ENCODE results near the gene DAZAP1.
A peak's percentile ranks its signal among the peaks of the same experiment; 100 is the strongest.
"Not testable (repeated sequence)": the region's sequence is repeated elsewhere in the genome, so short reads cannot be mapped to it uniquely, and the experiment has no call there.

Gene DAZAP1

GRCh38 chr19:1474011-1474764 lies 66.8 kb downstream of the DAZAP1 start:
- DNase-seq (no peak), ATAC-seq (no peak)

DNA sequence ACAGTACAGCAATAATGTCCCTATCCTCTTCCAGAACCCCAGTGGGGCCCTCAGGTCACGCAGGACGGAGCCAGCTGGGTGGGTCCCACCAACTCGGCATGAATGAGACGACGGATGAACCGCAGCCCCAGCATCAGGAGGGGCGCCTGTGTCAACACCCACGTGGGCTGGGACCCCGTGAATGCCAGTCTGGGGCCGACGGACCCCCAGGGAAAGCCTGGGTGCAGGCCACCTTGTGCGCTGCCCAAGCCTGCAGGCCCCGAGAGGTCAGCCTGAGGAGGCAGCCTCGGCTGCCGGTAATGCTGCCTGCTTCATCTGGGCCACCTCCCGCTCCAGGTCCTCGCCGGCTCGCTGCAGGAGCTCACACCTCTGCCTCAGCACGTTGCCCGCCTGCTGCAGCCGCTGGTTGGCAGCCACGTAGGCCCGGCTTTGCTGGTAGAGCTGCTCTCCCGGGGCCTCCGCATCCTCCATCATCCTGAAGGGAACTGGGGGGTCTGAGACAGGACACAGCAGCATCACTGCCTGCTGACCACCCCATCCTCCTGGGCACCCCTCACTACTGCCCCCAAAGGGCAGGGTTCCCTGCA lies 67.5 kb downstream of the DAZAP1 start:
- DNase-seq, result no peak
- ATAC-seq, result no peak

DNA sequence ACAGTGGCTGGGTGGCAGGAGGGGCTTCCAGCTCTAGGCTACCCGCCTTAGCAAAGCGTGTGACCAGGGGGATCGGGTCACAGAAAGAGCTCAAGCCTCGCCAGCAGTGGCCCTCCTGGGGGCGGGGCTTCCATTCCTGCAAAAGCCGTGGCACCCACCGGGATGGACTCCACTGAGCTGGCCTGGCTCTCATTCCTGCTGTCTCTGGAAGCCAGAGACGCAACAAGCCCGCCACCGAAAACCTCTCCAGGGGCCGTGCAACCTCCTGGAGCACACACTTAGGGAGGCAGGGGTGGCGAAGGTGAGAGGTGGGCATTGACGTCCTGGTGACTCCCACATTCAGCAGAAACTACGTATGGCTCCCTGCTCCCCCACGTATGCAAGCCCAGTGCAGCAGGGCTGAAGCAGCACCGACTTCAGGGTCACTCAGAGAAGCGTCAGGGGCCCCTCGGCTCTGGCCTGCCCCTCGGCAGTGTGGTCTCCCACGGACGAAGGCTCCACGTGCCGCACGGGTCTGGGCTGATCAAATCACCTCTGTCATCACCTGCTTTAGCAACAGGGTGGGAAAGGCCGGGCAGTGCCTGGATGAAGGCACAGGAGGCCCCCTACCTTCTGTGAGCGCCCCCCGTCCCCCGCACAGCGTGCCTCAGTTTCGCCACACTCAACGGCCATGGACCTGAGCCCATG lies 68.5 kb downstream of the DAZAP1 start:
- ATAC-seq, result no peak

DNA sequence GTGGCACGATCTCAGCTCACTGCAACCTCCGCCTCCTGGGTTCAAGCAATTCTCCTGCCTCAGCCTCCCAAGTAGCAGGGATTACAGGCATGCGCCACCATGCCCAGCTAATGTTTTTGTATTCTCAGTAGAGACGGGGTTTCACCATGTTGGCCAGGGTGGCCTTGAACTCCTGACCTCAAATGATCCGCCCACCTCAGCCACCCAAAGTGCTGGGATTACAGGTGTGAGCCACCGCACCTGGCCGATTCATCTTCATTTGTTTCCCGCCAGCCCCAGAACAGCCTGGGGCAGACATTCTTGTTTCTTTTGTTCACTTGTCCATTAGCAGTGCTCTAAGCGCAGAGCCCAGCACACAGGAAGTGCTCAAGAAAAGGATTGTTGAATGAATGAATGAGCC lies 69.7 kb downstream of the DAZAP1 start:
- not testable (repeated sequence) for ATAC-seq, DNase-seq

More for the DNA sequence above, 68.5 kb downstream of the DAZAP1 start:
- DNase-seq, result no peak

GRCh38 chr19:1478934-1479707 lies 71.7 kb downstream of the DAZAP1 start, which contains the start of gene C19orf25:
TSS of gene C19orf25 (minus strand) at chr19:1479215. CDS start at chr19:1478903, 312 bp downstream.
- DNase-seq, result peak; percentile 96
- peak; percentile 93 for ATAC-seq

GRCh38 chr19:1481224-1481892 lies 74.0 kb downstream of the DAZAP1 start:
- no peak for DNase-seq
- ATAC-seq, result no peak

GRCh38 chr19:1481893-1482360 lies 74.5 kb downstream of the DAZAP1 start:
- ATAC-seq, result no peak
- no peak for DNase-seq

GRCh38 chr19:1482361-1483130 lies 75.2 kb downstream of the DAZAP1 start:
- no peak for DNase-seq
- no peak for ATAC-seq

DNA sequence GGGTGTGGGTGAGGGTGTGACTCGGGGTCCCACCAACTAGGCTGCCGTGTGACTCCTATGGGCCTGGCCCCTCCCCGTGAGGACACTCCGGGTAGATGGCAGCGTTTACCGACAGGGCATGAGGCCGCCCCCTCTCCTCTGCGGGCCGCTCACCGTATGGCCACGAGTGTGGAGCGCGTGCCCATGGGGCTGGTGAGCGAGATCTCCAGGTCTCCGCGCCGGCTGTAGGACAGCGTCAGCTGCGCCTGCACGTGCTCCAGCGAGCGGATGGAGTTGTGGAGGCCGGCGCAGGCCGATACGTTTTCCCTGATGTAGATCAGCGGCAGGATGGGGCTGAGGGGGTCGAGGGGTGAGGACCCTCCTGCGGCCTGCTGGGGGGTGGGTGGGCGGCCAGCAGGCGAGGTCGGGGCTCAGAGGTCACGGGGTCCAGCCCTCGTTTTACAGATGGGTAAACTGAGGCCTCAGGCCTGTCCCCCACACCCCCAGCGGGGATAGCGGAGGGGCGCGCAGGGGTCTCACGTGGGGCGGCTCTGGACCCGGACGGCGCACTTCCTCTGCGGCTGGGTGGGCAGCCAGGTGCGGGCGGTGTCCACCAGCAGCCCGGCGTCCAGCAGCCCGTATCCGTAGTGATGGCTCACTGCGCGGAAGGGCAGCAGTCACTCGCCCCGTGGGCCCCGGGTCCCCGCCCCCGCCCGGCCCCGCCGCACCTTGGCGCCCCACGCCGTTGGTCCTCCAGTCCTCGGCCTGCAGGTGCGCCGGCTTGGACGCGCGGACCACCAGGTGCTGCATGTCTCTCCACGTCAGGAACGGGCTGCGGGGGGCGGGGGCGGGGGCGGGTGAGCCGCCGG lies 76.0 kb downstream of the DAZAP1 start:
- ATAC-seq, result no peak

DNA sequence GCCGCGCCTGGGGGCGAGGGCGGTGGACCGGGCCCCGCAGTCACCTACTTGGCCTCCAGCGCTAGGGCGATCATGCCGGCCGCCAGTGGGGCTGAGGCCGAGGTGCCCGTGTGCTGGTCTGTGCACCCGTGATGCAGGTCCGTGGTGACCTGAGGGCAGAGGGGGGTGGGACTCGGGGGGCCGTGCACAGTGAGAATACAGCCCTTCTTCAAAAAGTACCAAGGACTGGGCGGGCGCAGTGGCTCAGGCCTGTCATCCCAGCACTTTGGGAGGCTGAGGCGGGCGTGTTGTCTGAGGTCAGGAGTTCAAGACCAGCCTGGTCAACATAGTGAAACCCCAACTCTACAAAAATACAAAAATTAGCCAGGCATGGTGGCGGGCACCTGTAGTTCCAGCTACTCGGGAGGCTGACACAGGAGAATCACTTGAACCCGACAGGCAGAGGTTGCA lies 76.6 kb downstream of the DAZAP1 start:
- no peak for DNase-seq
- no peak for ATAC-seq

More for the DNA sequence above, 76.0 kb downstream of the DAZAP1 start:
- DNase-seq, result no peak
